NCI-H2171 (cell line): ENCODE results near the gene PALM3.
"Not testable (repeated sequence)": the region's sequence is repeated elsewhere in the genome, so short reads cannot be mapped to it uniquely, and the experiment has no call there.

Source experiments
- DNase-seq: peaks from one replicate; lab custom pipeline; 2025; lab: John Stamatoyannopoulos, UW

PALM3 gene

GRCh38 chr19:14031719-14032480, 30.0 kb downstream of the PALM3 start, which contains the start of gene IL27RA:
Gene IL27RA (plus strand): TSS chr19:14031762. CDS start chr19:14031873, 111 bp downstream.
- DNase-seq: peak; percentile 62

- no peak for DNase-seq
Measured at GRCh38 chr19:14030997-14031718, 30.7 kb downstream of the PALM3 start.

GRCh38 chr19:14028901-14029300, 33.0 kb downstream of the PALM3 start:
- DNase-seq: no peak

GRCh38 chr19:14027856-14028450, 33.9 kb downstream of the PALM3 start, which contains the start of gene RLN3:
Gene RLN3 (plus strand): TSS chr19:14028148. CDS start chr19:14028205, 57 bp downstream.
- DNase-seq: no peak

- not testable (repeated sequence) for DNase-seq
Measured at GRCh38 chr19:14026652-14027192, 35.2 kb downstream of the PALM3 start.

GRCh38 chr19:14023404-14024235, 38.3 kb downstream of the PALM3 start:
- DNase-seq: no peak

GRCh38 chr19:14022469-14022868, 39.4 kb downstream of the PALM3 start:
- DNase-seq: no peak

- DNase-seq: no peak
Measured at GRCh38 chr19:14021474-14021873, 40.4 kb downstream of the PALM3 start.

- not testable (repeated sequence) for DNase-seq
Measured at GRCh38 chr19:14019739-14020138, 42.1 kb downstream of the PALM3 start.

- DNase-seq: no peak
Measured at GRCh38 chr19:14019100-14019499, 42.8 kb downstream of the PALM3 start.

- DNase-seq: no peak
Measured at GRCh38 chr19:14015524-14016035, 46.3 kb downstream of the PALM3 start.

GRCh38 chr19:14012378-14012915, 49.4 kb downstream of the PALM3 start:
- DNase-seq: no peak

GRCh38 chr19:14006766-14007562, 54.9 kb downstream of the PALM3 start:
- DNase-seq: peak; percentile 93

GRCh38 chr19:14006085-14006765, 55.7 kb downstream of the PALM3 start, which contains the start of gene RFX1:
Gene RFX1 (minus strand): TSS chr19:14006320. CDS start chr19:13993843, 12,477 bp downstream.
- peak; percentile 98 for DNase-seq

- DNase-seq: peak; percentile 83
Measured at GRCh38 chr19:14005349-14006084, 56.4 kb downstream of the PALM3 start.

GRCh38 chr19:14004619-14005348, 57.1 kb downstream of the PALM3 start:
- no peak for DNase-seq
